KOPT-K1 (cell line): ENCODE results near the gene ADAMTS4.

Experiments
- H3K27ac ChIP-seq: fragments of 200-600 bp; sonication (generic); 2 replicates; pipeline ENCODE4 v1.5.1; 2016; ENCODE audit warnings: antibody characterized with exemption, mild to moderate bottlenecking, low read depth, low read length; ENCODE audit not compliant: poor library complexity, severe bottlenecking
- H3K36me3 ChIP-seq: fragments of 200-600 bp; sonication (generic); 2 replicates; pipeline ENCODE4 v1.5.1; 2017; ENCODE audit warnings: antibody characterized with exemption, mild to moderate bottlenecking, low read length, moderate library complexity; ENCODE audit not compliant: insufficient read depth
- H3K9me3 ChIP-seq: fragments of 200-600 bp; sonication (generic); 2 replicates; pipeline ENCODE4 v1.5.1; 2017; ENCODE audit warnings: antibody characterized with exemption, low read length, mild to moderate bottlenecking; ENCODE audit not compliant: insufficient read depth, poor library complexity, severe bottlenecking

The ADAMTS4 gene, protein sequence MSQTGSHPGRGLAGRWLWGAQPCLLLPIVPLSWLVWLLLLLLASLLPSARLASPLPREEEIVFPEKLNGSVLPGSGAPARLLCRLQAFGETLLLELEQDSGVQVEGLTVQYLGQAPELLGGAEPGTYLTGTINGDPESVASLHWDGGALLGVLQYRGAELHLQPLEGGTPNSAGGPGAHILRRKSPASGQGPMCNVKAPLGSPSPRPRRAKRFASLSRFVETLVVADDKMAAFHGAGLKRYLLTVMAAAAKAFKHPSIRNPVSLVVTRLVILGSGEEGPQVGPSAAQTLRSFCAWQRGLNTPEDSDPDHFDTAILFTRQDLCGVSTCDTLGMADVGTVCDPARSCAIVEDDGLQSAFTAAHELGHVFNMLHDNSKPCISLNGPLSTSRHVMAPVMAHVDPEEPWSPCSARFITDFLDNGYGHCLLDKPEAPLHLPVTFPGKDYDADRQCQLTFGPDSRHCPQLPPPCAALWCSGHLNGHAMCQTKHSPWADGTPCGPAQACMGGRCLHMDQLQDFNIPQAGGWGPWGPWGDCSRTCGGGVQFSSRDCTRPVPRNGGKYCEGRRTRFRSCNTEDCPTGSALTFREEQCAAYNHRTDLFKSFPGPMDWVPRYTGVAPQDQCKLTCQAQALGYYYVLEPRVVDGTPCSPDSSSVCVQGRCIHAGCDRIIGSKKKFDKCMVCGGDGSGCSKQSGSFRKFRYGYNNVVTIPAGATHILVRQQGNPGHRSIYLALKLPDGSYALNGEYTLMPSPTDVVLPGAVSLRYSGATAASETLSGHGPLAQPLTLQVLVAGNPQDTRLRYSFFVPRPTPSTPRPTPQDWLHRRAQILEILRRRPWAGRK

DNA sequence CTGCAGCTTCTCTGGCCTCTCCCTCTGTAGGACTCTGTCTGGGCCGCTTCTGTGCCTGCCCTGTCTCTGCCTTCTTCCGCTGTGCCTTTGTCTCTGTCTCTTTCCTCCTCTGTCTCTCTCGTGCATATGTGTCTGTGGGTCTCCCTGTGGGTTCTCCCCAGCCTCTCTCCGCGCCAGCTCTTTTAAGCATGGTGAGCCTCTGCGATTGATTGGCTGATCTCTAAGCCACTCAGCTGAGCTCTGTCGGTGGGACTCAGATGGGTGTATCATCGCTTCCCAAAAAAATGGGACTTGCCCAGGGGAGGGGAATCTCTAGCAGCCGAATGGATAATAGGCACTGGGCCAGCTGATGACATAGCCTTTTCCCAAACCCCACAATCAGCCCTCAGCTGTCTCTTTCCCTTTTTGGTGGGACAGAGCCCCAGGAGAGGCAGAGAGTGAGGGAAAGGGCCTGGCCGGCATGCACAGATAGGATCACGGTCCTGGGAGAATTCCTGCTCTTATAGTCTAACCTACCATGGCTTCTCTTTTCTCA is at the start of gene ADAMTS4:
TSS of gene ADAMTS4 (minus strand) at position 158 of the 535 bp plus-strand sequence. CDS start 427 bp downstream, outside the sequence.
- H3K27ac ChIP-seq: no peak within 1 kb of the TSS
- no peaks in the 10 kb centered on the region for H3K9me3 ChIP-seq
- peaks cover 5% of the 10 kb centered on the region; the same call in 1 of the 2 replicates for H3K36me3 ChIP-seq

DNA sequence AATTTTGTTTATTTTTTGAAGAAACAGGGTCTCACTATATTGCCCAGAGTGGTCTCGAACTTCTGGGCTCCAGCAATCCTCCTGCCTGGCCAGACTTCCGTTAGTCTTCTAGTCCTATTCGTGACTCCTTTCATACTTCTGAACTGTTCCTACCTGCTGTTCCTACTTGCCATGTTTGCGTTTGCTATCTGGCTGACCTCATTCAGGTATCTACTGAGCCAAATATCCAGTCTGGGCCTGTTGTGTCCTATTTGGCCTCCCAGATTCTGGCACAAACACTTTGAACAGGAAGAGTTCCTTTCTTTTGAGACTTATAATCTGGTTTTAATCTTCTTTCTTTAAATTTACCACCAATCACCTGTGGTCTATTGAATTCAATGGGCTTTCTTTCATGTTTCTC is 46.0 kb upstream of the ADAMTS4 start:
- no peak overlapping the region for H3K27ac ChIP-seq
- no peaks in the 10 kb centered on the region for H3K9me3 ChIP-seq
- no peaks in the 10 kb centered on the region for H3K36me3 ChIP-seq

DNA sequence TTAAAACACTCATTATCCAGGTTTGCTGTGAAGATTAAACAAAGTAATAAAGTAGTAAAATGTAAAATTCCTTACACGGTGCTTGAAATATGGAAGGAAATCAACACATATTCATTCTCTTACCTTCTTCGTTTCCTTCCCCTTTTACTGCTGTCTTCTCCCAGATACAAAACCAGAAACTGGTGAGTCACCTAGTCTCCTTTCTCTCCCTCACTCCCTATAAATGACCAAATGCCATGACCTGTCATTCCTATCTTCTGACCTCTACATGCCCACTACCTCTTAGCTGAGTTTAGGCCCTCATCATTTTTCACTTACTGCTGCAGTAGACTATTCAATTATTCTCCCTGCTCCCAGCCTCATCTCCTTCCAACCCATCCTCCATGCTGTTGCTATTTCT is 43.5 kb upstream of the ADAMTS4 start:
- Histone ChIP-seq H3K27ac (no peak overlapping the region), H3K36me3 (no peaks in the 10 kb centered on the region), H3K9me3 (no peaks in the 10 kb centered on the region)

DNA sequence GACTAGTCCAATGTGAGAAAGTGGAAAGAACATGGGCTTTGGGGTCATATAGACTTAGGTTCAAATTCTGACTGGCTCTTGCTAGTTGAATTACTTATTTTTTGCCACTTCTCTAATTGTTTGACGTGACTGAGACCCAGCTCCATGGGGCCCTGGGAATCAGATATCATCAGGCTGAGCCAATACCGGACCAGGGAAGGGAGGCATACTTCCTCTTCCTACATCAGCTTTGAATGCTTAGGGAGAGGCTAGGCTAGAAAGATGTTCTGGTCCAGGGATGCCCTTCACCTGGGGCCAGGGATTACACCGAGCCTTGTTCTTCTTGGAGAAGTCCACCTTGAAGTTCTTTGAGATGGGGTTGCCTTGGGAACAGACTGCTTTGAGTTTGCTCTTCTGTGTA is 42.8 kb upstream of the ADAMTS4 start:
- Histone ChIP-seq H3K27ac (no peak overlapping the region), H3K9me3 (no peaks in the 10 kb centered on the region), H3K36me3 (no peaks in the 10 kb centered on the region)

DNA sequence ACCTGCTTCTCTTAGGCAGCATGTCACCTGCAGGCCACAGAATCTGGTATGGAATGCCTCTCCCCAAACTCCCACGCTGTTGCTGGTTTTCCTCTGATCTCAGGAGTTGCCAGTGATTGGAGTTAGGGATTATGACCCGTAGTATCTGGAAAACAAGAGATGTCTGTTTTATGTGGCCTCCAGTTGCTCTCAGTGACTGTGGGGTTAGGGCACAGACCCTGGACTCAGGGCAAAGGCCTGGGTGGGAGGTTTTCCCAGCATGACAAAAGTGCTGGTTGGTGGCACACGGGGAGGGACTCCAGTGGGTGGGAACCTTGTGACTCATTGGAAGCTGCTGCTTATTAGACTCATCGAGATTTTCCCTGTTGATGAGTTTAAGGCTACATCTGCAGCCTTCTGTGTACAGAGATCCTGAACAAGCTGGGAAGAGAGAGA is 39.2 kb upstream of the ADAMTS4 start, which contains the start of gene NR1I3:
TSS of gene NR1I3 (minus strand) at position 165 of the 435 bp plus-strand sequence. CDS start 1,638 bp downstream, outside the sequence.
- Histone ChIP-seq H3K36me3 (no peaks in the 10 kb centered on the region), H3K9me3 (no peaks in the 10 kb centered on the region), H3K27ac (no peak within 1 kb of the TSS)

DNA sequence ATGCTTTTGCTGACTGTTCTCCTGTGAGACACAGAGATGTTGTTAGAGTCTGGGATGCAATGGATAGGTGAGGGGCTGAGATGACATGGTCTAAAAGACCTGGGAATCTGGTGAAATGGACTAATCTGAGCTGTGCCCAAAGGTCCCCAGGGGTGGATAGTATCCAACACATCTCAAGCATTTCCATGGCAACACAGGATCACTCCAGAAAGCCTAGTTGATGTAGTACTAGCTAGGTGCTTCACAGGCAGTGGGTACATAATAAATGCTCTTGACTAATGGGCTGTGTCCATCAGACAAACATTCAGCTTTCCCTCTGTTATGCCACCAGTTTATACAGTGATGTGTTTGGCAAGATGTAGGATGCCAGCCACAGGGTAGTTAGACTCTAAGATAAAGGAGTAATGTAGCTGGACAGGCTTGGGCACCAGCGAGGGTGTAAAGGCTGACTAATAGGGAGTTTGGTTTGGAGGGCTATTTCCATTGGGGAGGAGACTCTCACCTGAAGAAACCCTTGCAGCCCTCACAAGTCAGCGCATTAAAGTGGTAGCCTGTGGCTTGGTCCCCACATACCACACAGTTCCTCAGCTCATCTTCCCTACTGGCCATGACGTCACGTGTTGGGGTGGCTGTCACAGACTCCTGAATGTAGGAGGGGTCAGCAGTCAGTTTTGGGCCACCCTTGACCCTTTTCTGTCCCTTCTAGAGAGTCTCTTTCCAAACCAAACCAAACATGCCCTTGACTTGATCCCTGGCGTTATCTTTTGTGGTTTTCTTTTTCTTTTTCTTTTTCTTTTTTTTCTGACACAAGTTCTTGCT is 37.3 kb upstream of the ADAMTS4 start:
- H3K27ac ChIP-seq: no peak overlapping the region
- H3K9me3 ChIP-seq: no peaks in the 10 kb centered on the region
- no peaks in the 10 kb centered on the region for H3K36me3 ChIP-seq

DNA sequence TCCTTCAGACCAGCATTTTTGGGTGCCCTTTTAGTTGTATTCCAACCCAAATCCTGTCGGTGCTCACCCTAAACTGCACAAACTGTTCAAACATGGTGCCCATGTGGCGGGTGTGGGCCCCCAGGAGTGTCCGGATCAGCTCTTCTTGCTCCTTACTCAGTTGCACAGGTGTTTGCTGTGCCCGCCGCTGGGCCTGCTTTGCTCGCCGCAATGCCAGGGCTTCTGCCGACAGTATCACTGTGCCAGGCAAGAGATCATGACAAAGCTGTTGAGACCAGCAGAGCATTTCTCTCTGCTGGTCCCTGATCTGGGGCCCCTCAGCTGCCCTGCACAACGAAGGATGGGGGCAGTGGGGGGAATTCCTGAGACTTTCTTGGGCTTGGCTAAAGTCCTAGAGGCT is 34.2 kb upstream of the ADAMTS4 start:
- H3K27ac ChIP-seq: no peak overlapping the region
- H3K36me3 ChIP-seq: peaks cover 23% of the 10 kb centered on the region
- no peaks in the 10 kb centered on the region for H3K9me3 ChIP-seq

DNA sequence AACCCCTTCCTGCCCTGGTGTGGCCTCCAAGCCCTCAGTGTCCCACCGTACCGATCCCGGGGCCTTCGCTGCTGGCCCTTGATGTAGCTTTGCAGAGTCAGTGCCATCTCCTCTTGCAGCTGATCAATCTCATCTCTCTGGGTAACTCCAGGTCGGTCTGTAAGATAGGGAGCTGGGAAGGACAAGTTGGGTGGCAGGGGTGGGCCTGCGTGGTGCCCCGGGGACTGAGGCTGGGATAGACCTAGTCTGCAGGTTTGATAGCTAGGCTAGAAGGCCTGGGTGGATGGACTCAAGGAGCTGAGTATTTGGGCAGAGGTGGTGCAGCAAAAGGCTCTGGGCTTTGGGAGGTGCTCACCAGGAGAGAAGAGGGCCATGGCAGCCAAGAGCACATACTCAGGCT is 31.9 kb upstream of the ADAMTS4 start:
- Histone ChIP-seq H3K9me3 (no peaks in the 10 kb centered on the region), H3K27ac (no peak overlapping the region), H3K36me3 (peaks cover 25% of the 10 kb centered on the region)

DNA sequence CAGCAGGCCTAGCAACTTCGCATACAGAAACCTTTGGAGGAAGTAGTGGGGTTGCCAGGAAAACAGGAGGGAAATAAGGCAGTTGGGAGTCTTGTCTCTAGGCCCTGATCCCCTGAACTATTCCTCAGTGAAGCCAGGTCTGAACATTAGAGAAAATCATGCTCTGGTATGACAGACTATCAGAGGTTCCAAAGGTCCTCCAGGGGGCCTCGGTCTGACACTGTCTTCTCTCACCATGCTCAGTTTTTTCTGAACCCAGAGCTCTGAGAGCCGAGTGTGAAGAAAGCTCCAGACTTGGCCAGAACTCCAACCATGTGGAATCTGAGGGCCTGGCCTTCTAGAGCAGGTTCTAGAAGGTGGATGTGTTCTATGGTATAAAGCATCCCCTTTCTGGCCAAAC is 31.0 kb upstream of the ADAMTS4 start:
- no peak overlapping the region for H3K27ac ChIP-seq
- H3K36me3 ChIP-seq: peaks cover 25% of the 10 kb centered on the region
- no peaks in the 10 kb centered on the region for H3K9me3 ChIP-seq

DNA sequence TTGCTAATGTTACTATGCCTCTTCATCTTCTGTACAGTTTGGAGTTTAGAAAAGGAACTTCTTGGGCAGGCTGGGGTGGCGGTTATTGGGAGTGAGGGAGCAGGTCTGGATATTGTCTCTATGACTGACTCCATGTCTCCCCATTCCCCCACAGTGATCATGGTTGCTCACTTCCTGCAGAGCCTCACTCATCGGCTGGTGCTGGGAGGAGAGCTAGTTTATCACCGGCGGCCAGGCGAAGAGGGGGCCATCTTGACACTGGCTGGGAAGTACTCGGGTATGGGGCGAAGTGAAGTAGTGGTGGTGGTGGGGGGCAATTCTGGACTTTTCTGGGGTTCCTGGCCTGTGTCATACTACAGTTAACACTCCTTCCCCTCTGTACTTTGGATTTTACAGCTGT is 29.2 kb upstream of the ADAMTS4 start:
- Histone ChIP-seq H3K36me3 (peaks cover 25% of the 10 kb centered on the region), H3K27ac (peak overlapping the region; percentile 66), H3K9me3 (no peaks in the 10 kb centered on the region)

DNA sequence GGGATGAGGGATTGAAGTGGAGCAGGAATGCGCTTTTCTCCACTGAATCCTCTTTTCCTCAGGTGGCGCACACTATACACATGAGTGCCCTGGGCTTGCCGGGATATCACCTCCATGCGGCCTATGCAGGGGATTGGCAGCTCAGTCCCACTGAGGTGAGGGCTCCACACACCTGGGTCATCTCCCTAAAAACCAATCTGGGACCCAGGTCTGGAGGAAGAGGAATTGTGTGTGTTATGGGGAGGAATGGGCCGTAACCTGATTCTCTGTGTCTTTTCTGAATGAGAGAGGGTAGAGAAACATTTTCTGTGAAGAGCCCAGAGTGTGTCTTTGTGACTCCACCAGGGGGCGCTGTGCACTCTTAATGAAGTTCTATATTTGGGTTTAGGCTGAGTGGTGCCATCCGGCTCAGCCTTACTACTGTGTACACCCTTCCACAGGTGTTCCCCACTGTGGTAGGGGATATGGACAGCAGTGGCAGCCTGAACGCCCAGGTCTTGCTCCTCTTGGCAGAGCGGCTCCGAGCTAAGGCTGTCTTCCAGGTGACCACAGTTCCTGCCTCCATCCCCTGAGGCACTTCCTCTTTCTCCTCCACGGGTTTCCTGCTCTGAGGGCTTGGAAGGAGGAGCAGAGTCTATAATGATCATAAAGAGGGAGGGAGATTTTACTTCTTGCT is 28.5 kb upstream of the ADAMTS4 start:
- Histone ChIP-seq H3K27ac (peak overlapping the region; percentile 66), H3K36me3 (peaks cover 25% of the 10 kb centered on the region), H3K9me3 (no peaks in the 10 kb centered on the region)

DNA sequence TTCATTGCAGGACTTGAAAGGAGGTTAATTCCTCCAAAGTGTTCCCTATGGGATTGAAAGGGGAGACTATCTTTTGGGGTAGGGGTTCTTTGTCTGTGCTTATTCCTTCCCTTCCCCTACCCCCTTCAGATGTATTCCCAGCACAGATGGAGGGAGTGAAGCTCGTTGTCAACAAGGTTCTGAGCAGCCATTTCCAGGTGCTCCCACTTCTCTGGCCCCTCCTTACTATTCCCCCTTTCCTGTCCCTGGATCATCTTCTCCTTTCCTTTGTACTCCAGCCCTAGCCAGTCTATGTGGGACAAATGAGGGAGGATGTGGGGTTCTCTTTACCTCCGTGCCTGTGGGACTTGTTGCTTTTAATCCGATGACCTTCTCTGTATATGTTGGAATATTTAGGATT is 27.9 kb upstream of the ADAMTS4 start:
- no peaks in the 10 kb centered on the region for H3K9me3 ChIP-seq
- H3K36me3 ChIP-seq: peaks cover 25% of the 10 kb centered on the region
- peak overlapping the region; percentile 66 for H3K27ac ChIP-seq

DNA sequence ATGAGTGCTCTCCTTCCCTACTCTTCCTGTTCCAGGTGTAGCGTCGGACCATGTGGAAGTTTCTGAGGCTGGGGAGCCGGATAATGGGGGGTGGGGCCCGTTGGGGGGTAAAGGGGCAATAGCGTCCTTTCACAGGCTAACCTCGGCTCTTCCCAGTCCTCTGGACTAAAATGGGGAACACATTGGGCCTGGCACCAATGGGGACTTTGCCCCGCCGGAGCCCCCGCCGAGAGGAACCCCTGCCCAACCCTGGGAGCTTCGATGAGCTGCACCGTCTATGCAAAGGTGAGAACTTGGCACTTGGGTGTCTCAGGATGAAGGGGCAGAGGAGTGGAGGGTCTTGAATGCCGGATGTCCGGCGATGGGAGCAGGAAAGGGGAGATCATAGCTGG is 27.5 kb upstream of the ADAMTS4 start:
- H3K27ac ChIP-seq: peak overlapping the region; percentile 66
- H3K9me3 ChIP-seq: no peaks in the 10 kb centered on the region
- H3K36me3 ChIP-seq: peaks cover 25% of the 10 kb centered on the region
